NCI-H2227 (cell line): ENCODE measurements around the gene RMI2.
"Not testable (repeated sequence)": the region's sequence is repeated elsewhere in the genome, so short reads cannot be mapped to it uniquely, and the experiment has no call there.

ENCODE experiments used
- DNase-seq: peaks from one replicate; lab custom pipeline; 2025; ENCODE audit not compliant: unreplicated experiment; lab: John Stamatoyannopoulos, UW

Gene RMI2

DNA sequence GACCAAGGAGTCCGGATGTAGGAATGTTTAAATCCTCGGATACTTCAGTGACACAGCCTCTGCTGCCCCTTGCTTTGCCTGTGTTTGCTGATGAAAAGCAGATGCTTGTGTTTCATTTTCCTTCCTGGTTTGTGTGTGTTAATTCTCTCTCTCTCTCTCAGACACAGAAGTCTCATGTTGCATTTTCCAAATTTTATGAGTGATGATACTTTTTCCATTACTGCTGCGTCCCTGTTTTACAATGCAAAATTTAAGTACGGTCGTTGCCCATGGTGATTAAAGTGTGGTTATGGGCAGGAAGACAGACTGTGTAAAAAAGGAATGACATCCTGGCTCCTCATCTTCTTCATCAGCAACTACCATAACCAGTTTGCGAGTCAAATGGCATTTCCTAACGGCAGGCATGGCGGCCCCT is 5.7 kb downstream of the RMI2 start:
- no peak for DNase-seq

DNA sequence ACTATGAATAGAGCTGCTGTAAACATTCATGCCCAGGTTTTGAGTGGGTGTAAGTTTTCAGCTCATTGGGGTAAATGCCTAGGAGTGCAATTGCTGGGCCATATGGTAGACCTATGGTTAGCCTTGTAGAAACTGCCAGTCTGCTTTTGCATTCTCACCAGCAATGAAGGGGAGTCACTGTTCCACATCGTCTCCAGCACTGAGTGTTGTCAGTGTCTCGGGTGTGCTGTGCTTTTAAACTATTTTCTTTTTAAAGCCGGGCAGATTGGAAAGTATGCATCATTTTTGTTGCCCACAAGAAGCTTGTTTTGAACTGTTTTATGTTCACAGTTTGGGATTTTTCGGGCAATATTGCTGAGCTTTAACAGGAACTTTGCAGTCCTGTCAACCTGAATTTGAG is 7.9 kb downstream of the RMI2 start:
- no peak for DNase-seq

DNA sequence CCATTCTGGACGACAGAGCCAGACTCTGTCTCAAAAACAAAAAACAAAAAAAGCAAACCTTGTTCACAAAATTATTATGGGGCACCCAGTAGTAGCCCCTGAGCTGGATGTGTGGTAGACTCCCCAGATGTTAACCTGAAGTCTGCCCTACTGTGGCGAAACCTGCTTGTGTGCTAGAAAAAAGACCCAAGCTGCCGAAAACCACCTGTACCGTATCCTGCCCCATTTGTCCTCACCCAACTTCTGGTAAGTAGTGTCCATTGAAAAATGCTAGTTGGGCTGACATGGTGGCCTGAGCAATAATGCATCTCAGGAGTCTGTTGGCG is 9.1 kb downstream of the RMI2 start:
- no peak for DNase-seq

DNA sequence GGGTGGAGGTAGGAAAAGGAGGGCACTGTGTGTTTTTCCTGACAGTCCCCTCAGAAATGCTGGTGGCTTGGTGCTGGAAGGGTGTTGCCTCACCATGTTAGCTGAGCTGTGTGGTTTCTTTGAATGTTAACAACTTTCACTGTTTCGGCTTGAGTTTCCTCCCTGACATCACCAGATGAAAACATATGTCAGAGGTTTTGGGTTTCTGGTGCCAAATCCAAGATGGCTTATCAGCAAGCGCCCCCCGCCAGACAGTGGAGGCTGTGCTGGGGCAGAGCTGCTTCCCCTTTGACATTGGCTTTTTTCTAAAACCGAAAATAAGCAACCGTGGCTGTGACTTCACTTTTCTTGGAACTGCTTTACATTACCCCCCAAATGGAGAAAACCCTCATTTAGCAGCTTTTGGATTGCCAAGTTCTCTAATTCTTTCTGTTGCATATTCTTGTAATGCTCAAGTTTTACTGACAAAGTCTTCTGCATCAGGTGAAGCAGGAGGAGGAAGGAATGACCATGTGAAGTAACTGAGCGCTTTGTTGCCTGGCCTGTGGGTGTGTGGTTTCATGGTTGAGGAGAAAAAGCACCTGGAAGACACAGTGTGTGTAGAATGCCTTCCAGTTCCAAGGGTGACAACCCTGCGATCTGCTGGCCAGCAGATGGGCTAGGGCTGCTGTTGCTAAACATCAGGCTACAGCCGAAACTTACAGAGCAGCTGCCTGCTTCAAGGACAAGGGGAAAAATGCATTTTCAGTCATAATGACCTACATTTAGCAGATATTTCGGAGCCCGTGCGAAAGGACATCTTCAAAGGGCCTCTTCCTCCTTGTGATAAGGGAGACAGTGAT is 9.7 kb downstream of the RMI2 start:
- no peak for DNase-seq

DNA sequence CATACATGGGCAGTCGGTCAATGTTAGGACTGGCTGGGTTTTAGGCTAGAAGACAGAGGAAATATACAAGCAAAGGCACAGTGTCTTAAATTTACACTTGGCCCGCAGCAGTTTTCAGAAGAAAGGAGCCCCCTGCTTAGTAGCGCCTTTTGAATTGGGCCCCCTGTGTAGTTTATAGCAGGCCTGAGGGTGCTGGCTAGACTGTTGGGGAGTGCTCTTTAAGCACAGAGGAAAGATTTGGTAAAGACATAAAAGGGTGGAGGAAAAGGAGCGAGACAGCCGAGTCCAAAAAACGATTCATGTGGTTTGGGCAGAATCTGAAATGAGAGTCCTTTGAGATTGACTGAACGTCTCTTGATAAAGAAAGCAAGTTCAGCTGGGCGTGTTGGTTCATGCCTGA is 10.6 kb downstream of the RMI2 start:
- DNase-seq, result no peak

DNA sequence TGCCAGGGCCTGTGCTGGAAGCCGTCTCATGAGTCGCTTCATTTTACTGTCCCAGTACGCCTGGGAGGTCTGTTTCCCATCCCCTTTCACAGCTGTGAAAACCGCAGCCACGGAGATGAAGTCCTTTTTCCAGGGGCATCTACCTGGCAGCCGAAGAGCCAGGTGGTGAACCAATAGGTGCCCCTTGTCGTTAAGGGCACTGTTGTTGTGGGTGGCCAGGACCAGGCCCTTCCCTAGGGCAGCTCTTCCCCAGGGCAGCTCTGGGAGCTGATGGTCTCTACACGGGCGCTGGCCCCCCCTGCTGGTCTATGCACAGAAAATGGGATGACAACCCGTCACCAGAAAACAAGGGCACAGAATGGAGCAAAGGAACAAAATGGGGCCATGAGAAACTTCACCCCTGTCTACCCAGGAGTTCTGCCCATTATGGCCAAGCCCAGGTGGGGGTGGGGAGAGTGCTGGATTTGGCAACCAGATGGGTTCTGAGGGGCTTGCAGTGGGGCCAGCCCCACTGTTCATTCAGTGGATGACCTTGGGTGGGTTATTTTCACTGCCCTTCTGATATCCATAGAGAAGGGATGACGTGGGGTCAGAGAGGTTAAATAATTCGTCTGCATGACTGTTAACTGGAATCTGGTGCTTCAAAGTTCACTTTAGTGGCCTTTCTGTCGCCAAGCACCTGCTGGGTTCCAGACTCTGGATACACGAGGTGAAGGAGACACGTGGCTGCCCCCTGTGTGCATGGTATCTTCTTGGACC is 11.5 kb downstream of the RMI2 start:
- DNase-seq, result peak; percentile 63

DNA sequence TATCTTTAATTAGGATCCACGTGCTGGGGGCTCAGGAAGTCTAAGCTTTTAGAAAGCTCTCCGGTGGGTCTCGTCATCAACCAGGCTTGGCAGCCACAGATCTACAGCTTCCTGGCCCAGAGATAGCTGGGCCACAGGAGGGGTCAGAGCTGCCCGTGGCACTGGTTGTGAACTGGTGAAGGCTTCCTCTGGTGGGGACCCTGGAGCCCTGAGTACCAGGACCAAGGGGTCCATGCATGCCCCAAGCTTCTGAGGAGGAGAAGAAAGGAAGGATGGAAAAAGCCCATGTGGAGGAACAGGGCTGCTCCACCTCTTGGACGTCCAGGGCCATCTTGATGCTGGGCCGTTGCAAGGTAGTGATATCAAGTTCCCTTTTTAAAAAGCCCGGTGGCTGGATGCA is 13.3 kb downstream of the RMI2 start:
- no peak for DNase-seq

DNA sequence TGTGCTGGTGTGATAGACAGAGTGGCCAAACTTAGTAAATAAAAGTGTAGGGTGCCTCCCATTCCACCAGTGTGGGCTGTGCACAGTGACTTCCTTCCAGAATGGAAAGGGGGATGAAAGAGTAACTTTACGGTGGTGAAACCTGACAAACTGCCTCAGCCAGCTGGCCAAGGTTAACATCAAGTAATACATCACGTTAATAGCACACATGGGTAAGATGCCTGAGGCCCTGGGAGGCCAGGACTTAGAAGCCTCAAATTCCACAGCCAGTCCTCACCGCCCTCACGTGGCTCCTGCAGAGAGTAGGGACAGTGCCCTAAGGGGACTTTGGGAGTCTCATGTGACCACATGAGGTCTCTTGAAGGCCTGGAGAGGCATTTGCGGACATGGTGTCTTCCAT is 14.1 kb downstream of the RMI2 start:
- DNase-seq, result no peak

DNA sequence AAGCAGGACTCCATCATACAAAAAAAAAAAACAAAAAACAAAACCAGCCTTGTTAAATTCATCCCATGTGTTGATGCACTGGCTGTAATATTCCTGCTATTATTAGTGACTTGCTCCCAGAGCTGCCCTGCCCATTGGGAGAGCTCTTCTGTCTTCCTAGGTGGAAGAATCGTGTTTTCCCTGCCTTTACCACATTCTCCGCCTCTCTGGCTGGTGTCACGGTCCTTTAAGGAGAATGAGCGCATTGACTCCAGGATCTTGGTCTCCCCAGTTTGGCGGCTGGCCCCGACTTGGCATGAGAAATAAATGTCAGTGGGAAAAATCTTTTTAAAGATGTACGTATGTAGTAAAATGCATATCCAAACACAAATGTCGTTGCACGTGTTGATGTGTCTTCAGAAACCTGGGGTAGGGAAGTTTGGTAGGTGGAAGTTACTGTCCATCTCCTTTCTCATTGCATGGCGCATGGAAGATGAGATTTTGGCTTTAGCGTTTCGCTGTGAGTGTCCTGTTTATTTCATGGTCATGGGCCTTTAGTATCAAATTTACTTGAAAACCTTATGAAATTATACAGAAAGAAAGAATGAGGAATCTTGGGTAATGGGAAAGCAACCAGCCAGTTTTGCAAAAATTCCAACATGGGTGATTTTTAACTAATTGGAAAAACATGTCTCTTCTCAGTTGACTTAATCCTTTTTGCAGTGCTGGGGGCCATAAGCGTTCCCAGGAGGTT is 15.5 kb downstream of the RMI2 start:
- DNase-seq, result no peak

DNA sequence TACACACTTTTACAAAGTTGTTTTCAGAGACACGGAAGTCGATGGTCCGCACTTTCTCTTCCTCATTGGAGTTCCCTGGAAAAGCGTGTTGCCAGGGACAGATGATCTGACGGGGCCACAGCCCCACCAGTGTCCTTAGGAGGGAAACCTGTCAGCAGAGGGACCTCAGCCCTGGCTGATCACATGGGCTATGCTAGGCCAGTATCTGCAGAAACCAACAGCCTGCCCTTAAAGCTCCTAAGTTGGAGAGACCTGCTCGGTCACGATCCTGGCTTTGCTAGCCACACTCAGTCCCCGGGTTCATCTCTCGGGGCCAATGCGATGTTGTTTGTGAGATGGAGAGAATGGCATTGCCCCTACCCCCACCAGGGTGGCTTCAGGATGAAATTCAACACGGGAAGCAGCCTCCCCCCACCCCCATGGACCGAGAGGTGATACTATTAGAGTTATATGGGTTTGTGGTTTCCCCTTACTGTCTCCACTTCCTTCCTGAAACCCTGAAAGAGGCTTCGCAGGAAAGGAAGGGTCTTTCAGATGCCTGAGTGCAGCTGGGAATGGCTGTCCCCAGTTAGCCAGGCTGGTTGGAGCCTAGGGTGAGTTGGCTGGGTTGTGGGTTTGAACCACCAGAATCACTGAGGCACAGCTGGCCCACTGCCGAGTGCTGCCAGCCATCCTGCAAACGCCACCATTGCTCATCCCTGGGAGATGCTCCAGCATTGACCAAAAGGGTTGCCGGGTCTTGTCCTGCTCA is 16.6 kb downstream of the RMI2 start:
- DNase-seq, result no peak

DNA sequence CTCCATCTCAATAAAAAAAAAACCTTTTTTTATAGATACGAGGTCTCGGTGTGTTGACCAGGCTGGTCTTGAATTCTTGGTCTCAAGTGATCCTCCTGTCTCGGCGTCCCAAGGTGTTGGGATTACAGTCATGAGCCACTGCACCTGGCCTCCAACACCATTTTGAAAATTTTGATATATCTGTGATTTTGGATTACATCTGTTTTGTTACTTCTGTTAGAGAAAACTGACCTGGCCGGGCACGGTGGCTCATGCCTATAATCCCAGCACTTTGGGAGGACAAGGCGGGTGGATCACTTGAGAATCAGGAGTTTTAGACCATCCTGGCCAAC is 18.6 kb downstream of the RMI2 start:
- no peak for DNase-seq

DNA sequence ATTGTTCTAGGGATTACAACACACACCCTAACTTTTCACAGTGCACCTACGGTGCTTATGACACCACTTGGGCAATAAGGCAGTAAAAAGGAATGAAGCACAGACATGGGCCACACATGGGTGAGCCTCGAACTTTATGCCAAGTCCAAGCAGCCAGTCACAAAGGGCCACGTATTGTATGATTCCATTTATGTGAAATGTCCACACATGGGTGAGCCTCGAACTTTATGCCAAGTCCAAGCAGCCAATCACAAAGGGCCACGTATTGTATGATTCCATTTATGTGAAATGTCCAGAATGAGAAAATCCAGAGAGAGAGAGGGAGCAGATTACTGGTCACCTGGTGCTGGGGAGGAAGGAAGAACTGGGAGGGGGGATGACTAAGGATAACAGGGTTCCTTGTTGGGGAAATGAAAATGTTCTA is 22.2 kb downstream of the RMI2 start:
- DNase-seq, result no peak

DNA sequence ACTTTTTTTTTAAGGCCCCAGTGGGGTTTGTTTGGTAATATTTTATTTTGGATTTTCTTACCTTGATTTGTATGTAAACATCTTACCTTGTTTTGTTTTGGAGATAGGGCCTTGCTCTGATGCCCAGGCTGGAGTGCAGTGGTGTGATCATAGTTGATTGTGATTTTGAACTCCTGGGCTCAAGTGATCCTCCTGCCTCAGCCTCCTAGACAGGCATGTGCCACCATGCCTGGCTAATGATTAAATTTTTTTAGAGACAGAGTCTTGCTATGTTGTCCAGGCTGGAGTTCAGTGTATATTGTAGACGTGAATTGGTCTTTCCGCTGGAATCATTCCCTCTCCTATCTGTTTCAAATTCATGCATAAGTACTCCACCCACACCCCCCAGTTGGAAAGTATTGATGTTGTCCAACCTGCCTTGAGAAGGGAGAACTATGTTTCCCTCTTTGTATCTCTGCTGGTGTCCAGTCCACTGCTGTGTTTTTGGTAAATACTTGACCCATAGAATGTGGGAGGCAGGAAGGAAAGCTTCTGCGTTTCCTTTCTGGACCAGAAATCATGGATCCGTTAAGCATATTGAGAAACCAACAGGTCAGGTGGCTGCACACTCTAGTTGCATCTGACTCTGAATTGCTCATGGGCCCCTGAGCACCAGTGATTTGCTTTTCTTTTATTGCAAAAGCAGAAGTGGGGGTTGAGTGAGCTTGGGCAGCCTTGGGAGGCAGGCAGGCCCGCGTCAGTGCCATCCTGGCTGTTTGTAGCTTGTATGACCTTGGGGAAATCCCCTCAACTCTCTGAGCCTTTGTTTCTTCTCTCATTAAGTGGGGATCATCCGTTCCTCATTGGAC is 25.0 kb downstream of the RMI2 start:
- no peak for DNase-seq

DNA sequence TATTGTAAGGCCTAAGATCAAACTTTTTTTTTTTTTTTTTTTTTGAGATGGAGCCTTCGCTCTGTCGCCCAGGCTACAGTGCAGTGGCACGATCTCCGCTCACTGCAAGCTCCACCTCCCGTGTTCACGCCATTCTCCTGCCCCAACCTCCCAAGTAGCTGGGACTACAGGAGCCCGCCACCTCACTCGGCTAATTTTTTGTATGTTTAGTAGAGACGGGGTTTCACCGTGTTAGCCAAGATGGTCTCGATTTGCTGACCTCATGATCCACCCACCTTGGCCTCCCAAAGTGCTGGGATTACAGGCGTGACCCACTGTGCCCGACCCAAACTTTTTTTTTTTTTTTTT is 25.6 kb downstream of the RMI2 start:
- not testable (repeated sequence) for DNase-seq

DNA sequence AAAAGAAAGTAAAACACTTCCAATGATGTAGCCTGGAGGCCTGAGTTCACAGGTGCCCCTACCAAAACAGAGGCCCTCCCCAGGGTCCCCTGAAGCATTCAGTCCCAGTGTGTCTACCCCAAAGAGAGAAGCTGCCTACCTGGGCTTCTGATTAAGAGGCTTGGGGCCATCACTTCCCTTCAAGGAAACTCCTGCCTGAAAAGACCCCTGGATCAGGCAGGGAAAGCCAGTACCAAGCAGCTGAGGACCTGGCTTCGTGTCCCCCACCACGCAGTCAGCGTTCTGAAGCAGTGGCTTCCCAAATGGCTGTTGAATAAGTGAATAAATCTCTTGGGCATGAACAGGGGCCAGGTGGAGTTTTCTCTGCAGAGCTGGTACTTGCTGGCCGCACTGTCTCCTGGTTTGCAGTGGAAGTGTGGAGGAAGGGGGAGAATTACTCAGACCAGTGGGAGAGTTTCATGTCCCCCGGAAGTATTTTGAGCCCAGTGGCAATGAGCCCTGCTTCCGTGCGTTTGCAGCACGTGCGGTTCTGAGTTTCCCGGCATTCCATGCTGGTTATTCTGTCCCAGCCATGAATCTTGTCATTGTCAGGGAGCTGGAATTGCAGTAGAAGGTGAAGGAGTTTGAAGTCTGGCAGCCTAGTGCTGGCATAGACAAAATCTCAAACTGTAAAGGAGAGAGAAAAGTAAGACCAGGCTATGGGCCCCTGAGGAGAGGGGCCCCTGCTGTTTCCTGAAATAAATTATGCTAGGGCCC is 27.0 kb downstream of the RMI2 start:
- DNase-seq, result no peak

DNA sequence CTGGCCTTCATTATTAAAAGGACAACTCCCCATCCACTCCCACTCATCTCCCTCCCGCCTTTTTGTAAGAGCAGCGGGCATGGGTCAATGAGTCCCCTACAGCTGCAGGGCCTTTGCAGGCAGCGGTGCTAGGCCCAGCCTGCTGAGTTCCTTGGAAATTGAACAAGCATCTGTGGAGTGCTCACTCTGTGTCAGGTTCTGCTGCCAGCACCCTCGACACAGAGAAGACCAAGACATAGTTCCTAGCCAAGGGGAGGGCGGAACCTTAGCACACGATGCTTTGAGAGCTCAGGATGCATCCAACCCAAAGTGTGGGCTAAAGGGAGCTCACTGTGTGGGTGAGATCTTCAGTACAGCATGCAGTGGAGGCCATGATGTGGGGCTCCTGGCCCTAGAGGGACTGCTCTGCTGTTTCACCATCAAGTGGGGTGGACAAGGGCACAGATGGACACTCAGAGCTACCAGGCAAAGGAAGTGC is 27.6 kb downstream of the RMI2 start:
- peak; percentile 23 for DNase-seq

DNA sequence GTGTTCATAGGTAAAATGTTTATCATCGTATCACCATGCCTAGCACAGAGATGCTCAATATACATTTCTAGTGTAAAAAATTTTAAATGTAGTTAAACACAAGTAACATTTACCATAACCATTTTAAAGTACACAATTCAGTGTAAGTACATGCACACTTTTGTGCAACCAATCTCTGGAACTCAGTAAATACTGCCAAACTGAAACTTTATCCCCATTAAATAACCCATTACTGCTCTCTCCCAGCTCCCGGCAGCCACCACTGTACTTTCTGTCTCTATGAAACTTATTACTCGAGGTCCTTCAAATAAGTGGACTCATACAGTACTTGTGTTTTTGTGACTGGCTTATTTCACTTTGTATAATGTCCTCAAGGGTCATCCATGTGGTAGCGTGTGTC is 29.0 kb downstream of the RMI2 start:
- no peak for DNase-seq

DNA sequence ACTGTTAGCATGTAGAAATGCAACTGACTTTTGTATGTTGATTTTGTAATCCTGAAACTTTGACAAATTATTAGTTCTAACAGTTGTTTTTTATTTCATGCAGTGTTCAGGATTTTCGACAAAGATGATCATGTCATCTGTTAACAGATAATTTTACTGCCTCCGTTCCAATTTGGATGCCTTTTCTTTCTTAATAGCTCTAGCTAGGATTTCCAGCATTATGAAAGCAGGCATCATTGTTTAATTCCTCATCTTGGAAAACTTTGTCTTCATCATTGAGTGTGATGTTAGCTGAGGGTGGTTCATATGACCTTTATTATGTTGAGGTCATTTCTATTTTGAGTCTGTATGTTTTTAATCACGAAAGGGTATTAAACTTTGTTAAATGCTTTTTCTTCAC is 31.9 kb downstream of the RMI2 start:
- no peak for DNase-seq

DNA sequence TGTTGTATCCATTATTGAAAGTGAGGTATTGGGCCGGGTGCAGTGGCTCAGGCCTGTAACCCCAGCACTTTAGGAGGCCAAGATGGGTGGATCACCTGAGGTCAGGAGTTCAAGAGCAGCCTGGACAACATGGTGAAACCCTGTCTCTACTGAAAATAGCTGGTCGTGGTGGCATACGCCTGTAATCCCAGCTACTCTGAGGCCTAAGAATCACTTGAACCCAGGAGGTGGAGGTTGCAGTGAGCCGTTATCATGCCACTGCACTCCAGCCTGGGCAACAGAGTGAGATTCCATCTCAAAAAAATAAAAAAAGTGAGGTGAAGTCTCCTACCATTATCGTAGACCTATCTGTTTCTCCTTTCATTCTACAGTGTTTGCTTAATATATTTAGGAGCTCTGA is 33.7 kb downstream of the RMI2 start:
- not testable (repeated sequence) for DNase-seq

DNA sequence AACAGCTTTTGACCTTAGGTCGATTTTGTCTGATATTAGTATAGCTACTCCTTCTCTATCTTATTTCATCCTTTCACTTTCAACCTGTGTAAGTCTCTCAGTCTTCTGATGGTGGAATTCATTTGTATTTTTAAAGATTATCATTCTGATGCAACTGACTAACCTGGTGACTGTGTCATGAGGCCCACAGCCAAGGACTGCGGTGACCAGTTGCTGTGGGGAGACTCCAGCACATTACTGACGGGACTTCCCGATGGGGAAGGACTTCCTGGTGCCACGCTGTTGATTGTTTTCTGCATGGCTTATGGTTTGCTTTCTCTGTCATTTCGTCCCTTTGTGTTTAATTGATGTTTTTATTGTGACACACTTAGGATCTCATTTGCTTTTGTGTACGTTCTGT is 34.2 kb downstream of the RMI2 start:
- DNase-seq, result no peak
